ENCODE results near the gene CLDN16. TPM values are rescaled to one million over a fixed set of nuclear protein-coding genes. Genes with fewer than 3 reads are reported as not detected.

CLDN16 gene
- polyA plus RNA-seq, 3 donors: not detected

DNA sequence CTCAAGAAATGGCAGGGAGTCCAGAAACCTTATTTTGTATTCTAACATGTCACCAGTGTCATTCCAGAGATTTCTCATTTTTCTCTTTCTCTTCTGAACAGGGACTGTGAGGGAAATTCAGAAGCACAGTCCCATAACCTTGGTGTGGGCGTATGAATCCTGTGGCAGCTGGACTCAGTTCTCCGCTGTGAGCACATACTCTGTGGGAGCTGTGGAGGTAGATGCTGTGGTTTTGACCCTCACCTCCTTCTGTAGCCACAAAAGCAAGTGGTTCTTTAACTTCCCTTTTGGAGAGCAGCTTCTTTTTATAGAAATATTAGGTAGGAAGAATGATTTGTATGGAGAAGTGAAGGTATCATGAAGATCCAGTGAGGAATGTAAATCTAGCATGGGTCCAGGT, 48.4 kb downstream of the CLDN16 start:
- no peaks in the 10 kb centered on the region for H3K9me3 ChIP-seq (replicated peaks in 1 of 2; ENCODE audit: control insufficient read depth in 1 of 2, insufficient read depth in 1 of 2, low read length in 2 of 2)
- intact Hi-C loops (cut with micrococcal nuclease): no loop called here
- no peaks in the 10 kb centered on the region for H4K20me1 ChIP-seq (ENCODE audit: insufficient read depth, low read length)
- no peaks in the 10 kb centered on the region for H3K36me3 ChIP-seq (replicated peaks in 1 of 2; ENCODE audit: control insufficient read depth in 1 of 2, insufficient read depth in 2 of 2, low read length in 2 of 2)
- whole genome bisulfite sequencing (ENCODE audit: insufficient coverage): no CpG with 5 or more reads among the region's 2 CpGs
- no peak for DNase-seq
- no peaks in the 10 kb centered on the region for H3K27me3 ChIP-seq (ENCODE audit: control insufficient read depth in 2 of 2, insufficient read depth in 2 of 2, low read length in 2 of 2)
- no peak overlapping the region for H3K4me2 ChIP-seq (replicated peaks; ENCODE audit: extremely low read depth, low read length, poor library complexity, severe bottlenecking)
- no peak overlapping the region for H3K27ac ChIP-seq (ENCODE audit: low read depth in 1 of 2, low read length in 2 of 2)
- H3K4me3 ChIP-seq (replicated peaks in 1 of 3; ENCODE audit: low read depth in 2 of 3, low read length in 3 of 3): no peak overlapping the region
- Mint-ChIP-seq H3K9me3 (peaks cover 0 to 6% (median 2%) of the 10 kb centered on the region in 7 donors), H3K4me3 (no peak overlapping the region), H3K27ac (no peak overlapping the region), H3K4me1 (no peaks in the 10 kb centered on the region), H3K36me3 (no peaks in the 10 kb centered on the region), H3K27me3 (ENCODE audit: low read depth in 3 of 3) (peaks cover 2 to 9% (median 3%) of the 10 kb centered on the region in 3 donors)
- H3K79me2 ChIP-seq (ENCODE audit: insufficient read depth, low read length): no peaks in the 10 kb centered on the region
- no peak overlapping the region for H3K9ac ChIP-seq (ENCODE audit: insufficient read depth, low read length, poor library complexity, severe bottlenecking)
- TF ChIP-seq, protein P1, sequence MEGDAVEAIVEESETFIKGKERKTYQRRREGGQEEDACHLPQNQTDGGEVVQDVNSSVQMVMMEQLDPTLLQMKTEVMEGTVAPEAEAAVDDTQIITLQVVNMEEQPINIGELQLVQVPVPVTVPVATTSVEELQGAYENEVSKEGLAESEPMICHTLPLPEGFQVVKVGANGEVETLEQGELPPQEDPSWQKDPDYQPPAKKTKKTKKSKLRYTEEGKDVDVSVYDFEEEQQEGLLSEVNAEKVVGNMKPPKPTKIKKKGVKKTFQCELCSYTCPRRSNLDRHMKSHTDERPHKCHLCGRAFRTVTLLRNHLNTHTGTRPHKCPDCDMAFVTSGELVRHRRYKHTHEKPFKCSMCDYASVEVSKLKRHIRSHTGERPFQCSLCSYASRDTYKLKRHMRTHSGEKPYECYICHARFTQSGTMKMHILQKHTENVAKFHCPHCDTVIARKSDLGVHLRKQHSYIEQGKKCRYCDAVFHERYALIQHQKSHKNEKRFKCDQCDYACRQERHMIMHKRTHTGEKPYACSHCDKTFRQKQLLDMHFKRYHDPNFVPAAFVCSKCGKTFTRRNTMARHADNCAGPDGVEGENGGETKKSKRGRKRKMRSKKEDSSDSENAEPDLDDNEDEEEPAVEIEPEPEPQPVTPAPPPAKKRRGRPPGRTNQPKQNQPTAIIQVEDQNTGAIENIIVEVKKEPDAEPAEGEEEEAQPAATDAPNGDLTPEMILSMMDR (IDR thresholded peaks at IDR 0.05): no peak
- no peaks in the 10 kb centered on the region for H3K4me1 ChIP-seq (ENCODE audit: control insufficient read depth in 1 of 2, insufficient read depth in 2 of 2, low read length in 2 of 2)
- no peak overlapping the region for H2AFZ ChIP-seq (ENCODE audit: insufficient read depth, low read depth, low read length, poor library complexity, severe bottlenecking)

DNA sequence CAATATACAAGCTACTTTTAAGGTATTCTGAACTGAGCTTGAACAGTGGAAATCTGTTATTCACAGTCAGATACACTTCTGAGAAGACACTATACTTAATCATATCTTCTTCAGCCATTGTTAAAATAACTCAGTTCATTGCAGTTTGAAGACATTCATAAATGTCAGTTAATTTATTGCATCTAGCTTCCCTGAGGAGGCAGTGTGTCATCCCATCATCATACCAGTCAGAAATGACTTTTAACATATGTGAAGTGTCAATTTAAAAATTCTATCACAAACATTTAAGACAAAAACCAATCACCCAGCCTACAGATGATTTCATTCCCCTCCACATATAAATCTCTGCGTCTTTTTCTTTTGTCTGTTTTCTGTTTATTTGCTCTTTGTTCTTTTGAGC, 54.3 kb downstream of the CLDN16 start:
- no CpG with 5 or more reads among the region's 1 CpG for WGBS (ENCODE audit: insufficient coverage)
- no peaks in the 10 kb centered on the region for H3K27me3 ChIP-seq (ENCODE audit: control insufficient read depth in 2 of 2, insufficient read depth in 2 of 2, low read length in 2 of 2)
- no peak for DNase-seq

More for the DNA sequence above, 54.3 kb downstream of the CLDN16 start:
- no peaks in the 10 kb centered on the region for H3K79me2 ChIP-seq (ENCODE audit: insufficient read depth, low read length)
- no peaks in the 10 kb centered on the region for H3K36me3 ChIP-seq (replicated peaks in 1 of 2; ENCODE audit: control insufficient read depth in 1 of 2, insufficient read depth in 2 of 2, low read length in 2 of 2)
- H3K4me3 Mint-ChIP-seq: no peak overlapping the region
- H2AFZ ChIP-seq (ENCODE audit: insufficient read depth, low read depth, low read length, poor library complexity, severe bottlenecking): no peak overlapping the region
- H3K4me1 ChIP-seq (ENCODE audit: control insufficient read depth in 1 of 2, insufficient read depth in 2 of 2, low read length in 2 of 2): peaks cover 0 to 3% of the 10 kb centered on the region in 2 donors
- no peaks in the 10 kb centered on the region for H4K20me1 ChIP-seq (ENCODE audit: insufficient read depth, low read length)
- no peak overlapping the region for H3K27ac Mint-ChIP-seq
- H3K4me1 Mint-ChIP-seq: peaks cover 6% of the 10 kb centered on the region
- no peak overlapping the region for H3K9ac ChIP-seq (ENCODE audit: insufficient read depth, low read length, poor library complexity, severe bottlenecking)
- peaks cover 0 to 5% (median 2%) of the 10 kb centered on the region in 3 donors for H3K27me3 Mint-ChIP-seq (ENCODE audit: low read depth in 3 of 3)
- no peak overlapping the region for H3K4me2 ChIP-seq (replicated peaks; ENCODE audit: extremely low read depth, low read length, poor library complexity, severe bottlenecking)
- TF ChIP-seq, protein P1 (IDR thresholded peaks at IDR 0.05): no peak
- no peaks in the 10 kb centered on the region for H3K9me3 ChIP-seq (replicated peaks in 1 of 2; ENCODE audit: control insufficient read depth in 1 of 2, insufficient read depth in 1 of 2, low read length in 2 of 2)
- intact Hi-C loops (cut with micrococcal nuclease): no loop called here
- no peaks in the 10 kb centered on the region for H3K36me3 Mint-ChIP-seq
- H3K27ac ChIP-seq (ENCODE audit: low read depth in 1 of 2, low read length in 2 of 2): no peak overlapping the region
- H3K9me3 Mint-ChIP-seq: peaks cover 0 to 6% (median 2%) of the 10 kb centered on the region in 7 donors
- no peak overlapping the region for H3K4me3 ChIP-seq (replicated peaks in 1 of 3; ENCODE audit: low read depth in 2 of 3, low read length in 3 of 3)
